HEK293T (cell line): ENCODE data around the gene CENPVL2.
A peak's percentile ranks its signal among the peaks of the same experiment; 100 is the strongest.
"Not testable (repeated sequence)": the region's sequence is repeated elsewhere in the genome, so short reads cannot be mapped to it uniquely, and the experiment has no call there.

Experiments
- CTCF ChIA-PET: fragments of 350-600 bp; formaldehyde crosslinking; extraction: SDS; loops from one replicate; lab custom pipeline; 2021; ENCODE audit warnings: antibody characterized with exemption, inconsistent platforms; lab: Yijun Ruan, JAX
- POLR2A ChIA-PET: fragments of 350-600 bp; formaldehyde crosslinking; extraction: SDS; loops from one replicate; lab custom pipeline; 2020; ENCODE audit warnings: antibody characterized with exemption, inconsistent platforms; lab: Yijun Ruan, JAX
- DNase-seq: peaks from one replicate; pipeline ENCODE4 v3.0.0; 2012; ENCODE audit warnings: mixed read lengths; ENCODE audit errors: extremely low spot score
- ARNT ChIP-seq: fragments of 450-650 bp; IDR thresholded peaks from 2 replicates; pipeline ENCODE4 v1.6.1; 2017; ENCODE audit warnings: mild to moderate bottlenecking
- BHLHE40 ChIP-seq: fragments of 450-650 bp; IDR thresholded peaks from 2 replicates; pipeline ENCODE4 v1.6.1; 2016; ENCODE audit warnings: mild to moderate bottlenecking, moderate library complexity, borderline replicate concordance
- CTBP1 ChIP-seq: fragments of 450-650 bp; IDR thresholded peaks from 2 replicates; pipeline ENCODE4 v1.6.1; 2016; ENCODE audit warnings: borderline replicate concordance
- ELF4 ChIP-seq: fragments of 450-650 bp; IDR thresholded peaks from 2 replicates; pipeline ENCODE4 v1.6.1; 2017; ENCODE audit warnings: antibody characterized with exemption
- FOXA1 ChIP-seq: fragments of 450-650 bp; IDR thresholded peaks from 2 replicates; pipeline ENCODE4 v1.6.1; 2016; ENCODE audit warnings: mild to moderate bottlenecking
- FOXK2 ChIP-seq: fragments of 450-650 bp; IDR thresholded peaks from 2 replicates; pipeline ENCODE4 v1.6.1; 2016; ENCODE audit warnings: mild to moderate bottlenecking
- FOXM1 ChIP-seq: fragments of 450-650 bp; IDR thresholded peaks from 2 replicates; pipeline ENCODE4 v1.6.1; 2017; ENCODE audit warnings: mild to moderate bottlenecking, borderline replicate concordance
- HDGF ChIP-seq: fragments of 450-650 bp; IDR thresholded peaks from 2 replicates; pipeline ENCODE4 v1.6.1; 2017; ENCODE audit warnings: antibody characterized with exemption, borderline replicate concordance
- L3MBTL2 ChIP-seq: fragments of 450-650 bp; conservative IDR thresholded peaks from 2 replicates; pipeline ENCODE4 v1.6.1; 2016; ENCODE audit warnings: mild to moderate bottlenecking
- LEF1 ChIP-seq: fragments of 450-650 bp; IDR thresholded peaks from 2 replicates; pipeline ENCODE4 v1.6.1; 2017; ENCODE audit warnings: mild to moderate bottlenecking, borderline replicate concordance
- NFRKB ChIP-seq: fragments of 450-650 bp; IDR thresholded peaks from 2 replicates; pipeline ENCODE4 v1.6.1; 2016; ENCODE audit warnings: mild to moderate bottlenecking, moderate library complexity
- SP1 ChIP-seq: fragments of 450-650 bp; IDR thresholded peaks from 2 replicates; pipeline ENCODE4 v1.6.1; 2017
- SUZ12 ChIP-seq: fragments of 450-650 bp; IDR thresholded peaks from 2 replicates; pipeline ENCODE4 v1.6.1; 2016; ENCODE audit warnings: mild to moderate bottlenecking
- TARDBP ChIP-seq: fragments of 450-650 bp; IDR thresholded peaks from 2 replicates; pipeline ENCODE4 v1.6.1; 2016
- ZNF384 ChIP-seq: fragments of 450-650 bp; IDR thresholded peaks from 2 replicates; pipeline ENCODE4 v1.6.1; 2016
- TF ChIP-seq, protein P1 (sequence below): fragments of 450-650 bp; IDR thresholded peaks from 2 replicates; pipeline ENCODE4 v1.6.1; 2016

The CENPVL2 gene

DNA sequence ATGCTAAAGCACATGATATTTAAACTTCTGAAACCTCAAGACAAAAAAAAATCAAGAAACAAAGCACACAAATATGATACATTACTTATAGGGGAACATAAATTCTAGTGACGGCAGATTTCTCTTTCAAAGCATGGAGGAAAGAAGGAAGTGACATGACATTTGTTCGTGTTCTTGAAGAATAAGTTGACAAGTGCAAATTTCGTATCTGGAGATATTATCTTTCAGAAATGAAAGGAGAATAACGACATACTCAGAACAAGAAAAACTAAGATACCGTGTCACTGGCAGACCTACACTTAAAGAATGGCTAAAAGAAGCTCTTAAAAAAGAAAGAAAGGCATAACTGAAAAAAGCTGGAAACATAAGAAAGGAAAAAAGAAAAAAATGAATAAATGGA lies 16.6 kb downstream of the CENPVL2 start:
- POLR2A ChIA-PET: no interaction called here
- DNase-seq: no peak
- CTCF ChIA-PET: no interaction called here

DNA sequence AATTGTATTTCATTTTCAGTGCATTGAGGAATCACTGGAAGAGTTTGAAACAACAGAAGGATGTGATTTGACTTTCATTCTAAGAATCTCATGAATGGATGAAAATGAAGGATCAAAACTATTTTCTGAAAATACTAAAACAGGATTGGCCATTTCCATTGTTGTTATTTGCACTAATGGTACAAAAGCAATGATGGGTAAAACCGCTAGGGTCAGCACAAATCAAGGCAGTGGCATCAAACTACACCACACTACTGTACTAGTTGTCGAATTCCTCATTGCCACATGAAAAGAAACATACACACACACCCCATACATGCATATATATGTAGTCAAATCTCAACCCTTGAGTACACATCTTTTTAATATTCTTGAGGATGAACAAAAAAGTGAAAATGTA lies 39.3 kb downstream of the CENPVL2 start:
- CTCF ChIA-PET: no interaction called here

More for the DNA sequence above, 16.6 kb downstream of the CENPVL2 start:
- TF ChIP-seq SUZ12 (no peak), SP1 (no peak), TARDBP (no peak), L3MBTL2 (no peak), CTBP1 (no peak), ARNT (no peak), HDGF (no peak), NFRKB (no peak), ELF4 (no peak), FOXA1 (no peak), ZNF384 (no peak), LEF1 (no peak), BHLHE40 (no peak), FOXK2 (no peak), FOXM1 (no peak)
- TF ChIP-seq, protein P1, sequence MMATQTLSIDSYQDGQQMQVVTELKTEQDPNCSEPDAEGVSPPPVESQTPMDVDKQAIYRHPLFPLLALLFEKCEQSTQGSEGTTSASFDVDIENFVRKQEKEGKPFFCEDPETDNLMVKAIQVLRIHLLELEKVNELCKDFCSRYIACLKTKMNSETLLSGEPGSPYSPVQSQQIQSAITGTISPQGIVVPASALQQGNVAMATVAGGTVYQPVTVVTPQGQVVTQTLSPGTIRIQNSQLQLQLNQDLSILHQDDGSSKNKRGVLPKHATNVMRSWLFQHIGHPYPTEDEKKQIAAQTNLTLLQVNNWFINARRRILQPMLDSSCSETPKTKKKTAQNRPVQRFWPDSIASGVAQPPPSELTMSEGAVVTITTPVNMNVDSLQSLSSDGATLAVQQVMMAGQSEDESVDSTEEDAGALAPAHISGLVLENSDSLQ: no peak

DNA sequence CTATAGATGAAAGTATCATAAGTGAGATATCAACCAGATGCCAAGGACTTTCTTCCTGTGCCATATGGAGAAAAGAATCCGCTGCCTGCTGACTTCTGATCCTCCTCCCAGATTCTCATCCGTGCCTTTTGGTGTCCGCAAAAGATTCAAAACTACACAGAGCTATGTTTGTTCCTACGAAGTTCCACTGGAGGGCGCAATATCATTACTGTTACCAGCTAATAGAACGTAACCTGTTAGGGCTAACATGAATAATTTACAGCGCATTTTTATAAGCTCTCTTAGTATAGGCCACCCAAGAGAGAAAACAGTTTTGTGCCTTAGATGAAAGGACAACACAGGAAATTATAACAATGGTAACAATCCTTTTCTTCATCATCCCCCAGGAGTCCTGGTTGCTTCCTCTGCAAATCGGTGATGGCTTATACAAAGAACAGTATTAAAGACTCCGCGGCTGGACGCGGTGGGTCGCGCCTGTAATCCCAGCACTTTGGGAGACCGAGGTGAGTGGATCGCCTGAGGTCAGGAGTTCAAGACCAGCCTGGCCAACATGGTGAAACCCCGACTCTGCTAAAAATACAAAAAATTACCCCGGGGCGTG lies 41.1 kb downstream of the CENPVL2 start:
- ChIA-PET CTCF (interaction anchor here (1.1 kb wide), 2 partner anchors 211 to 219 kb away, joined by 3 to 7 read pairs; no protein-coding TSS in a partner anchor), POLR2A (no interaction called here)
- peak; percentile 46 for DNase-seq
- TF ChIP-seq SP1 (no peak), LEF1 (no peak), HDGF (no peak), FOXK2 (no peak), ELF4 (no peak), SUZ12 (no peak), ARNT (no peak), NFRKB (no peak), FOXA1 (no peak), FOXM1 (no peak), L3MBTL2 (no peak), TARDBP (no peak), CTBP1 (no peak), BHLHE40 (no peak), ZNF384 (no peak)
- TF ChIP-seq, protein P1: no peak

More for the DNA sequence above, 39.3 kb downstream of the CENPVL2 start:
- POLR2A ChIA-PET: no interaction called here
- DNase-seq: no peak
- TF ChIP-seq SUZ12: no peak
- no peak for TF ChIP-seq TARDBP
- no peak for TF ChIP-seq ZNF384
- no peak for TF ChIP-seq FOXA1
- TF ChIP-seq FOXK2: no peak
- TF ChIP-seq NFRKB: no peak
- TF ChIP-seq, protein P1: no peak
- TF ChIP-seq BHLHE40: no peak
- TF ChIP-seq LEF1: no peak
- TF ChIP-seq ELF4: no peak
- TF ChIP-seq CTBP1: no peak
- no peak for TF ChIP-seq ARNT
- no peak for TF ChIP-seq FOXM1
- no peak for TF ChIP-seq SP1
- TF ChIP-seq L3MBTL2: no peak
- no peak for TF ChIP-seq HDGF

DNA sequence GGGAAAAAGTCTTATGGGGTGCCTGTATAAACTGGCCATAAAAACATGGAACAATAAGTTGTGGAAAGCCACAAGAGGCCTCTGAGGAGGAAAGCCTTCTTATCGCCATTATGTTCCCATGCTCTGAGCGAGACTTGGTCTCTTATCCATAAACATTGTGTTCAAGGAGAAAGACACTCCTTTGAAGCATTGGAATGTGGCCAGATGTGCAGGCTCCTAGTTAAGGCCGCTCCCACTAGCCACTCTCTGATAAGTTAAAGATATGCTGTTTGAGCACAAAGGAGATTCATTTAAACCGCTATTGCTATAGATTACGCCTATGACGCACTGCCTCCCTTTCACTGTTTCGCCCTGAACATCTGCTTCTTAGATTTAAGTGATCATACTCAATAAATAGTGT lies 46.1 kb downstream of the CENPVL2 start:
- CTCF ChIA-PET, DNase-seq, POLR2A ChIA-PET: not testable (repeated sequence)
